NK-92 (cell line): ENCODE results near the gene ETV3L.
"Not testable (repeated sequence)": the region's sequence is repeated elsewhere in the genome, so short reads cannot be mapped to it uniquely, and the experiment has no call there.

ENCODE experiments used
- DNase-seq: peaks from one replicate; lab custom pipeline; 2025; ENCODE audit not compliant: unreplicated experiment; lab: John Stamatoyannopoulos, UW

Gene ETV3L

GRCh38 chr1:157084720-157085119 lies 14.9 kb downstream of the ETV3L start:
- DNase-seq, result no peak

GRCh38 chr1:157081707-157082106 lies 17.9 kb downstream of the ETV3L start:
- DNase-seq, result no peak

DNA sequence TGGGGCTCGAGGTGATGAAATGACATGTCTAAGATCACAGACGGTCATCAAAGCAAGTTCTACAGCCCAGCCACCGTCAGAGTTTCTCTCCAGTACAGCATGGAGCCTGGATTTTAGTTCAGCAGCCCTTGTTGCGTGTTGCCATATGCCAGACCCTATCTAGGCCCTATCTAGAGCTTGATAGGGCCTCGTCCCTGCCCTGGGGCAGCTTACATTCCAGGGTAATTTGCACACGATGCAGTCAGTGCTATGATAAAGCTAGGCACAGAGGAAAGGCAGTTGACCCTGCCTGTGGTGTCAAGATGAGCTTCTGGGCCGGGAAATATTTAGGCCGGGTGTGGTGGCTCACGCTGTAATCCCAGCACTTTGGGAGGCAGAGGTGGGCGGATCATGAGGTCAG lies 18.9 kb downstream of the ETV3L start:
- no peak for DNase-seq

- no peak for DNase-seq
Measured at GRCh38 chr1:157077394-157077793, 22.2 kb downstream of the ETV3L start.

- no peak for DNase-seq
Measured at GRCh38 chr1:157073944-157074685, 25.5 kb downstream of the ETV3L start.

DNA sequence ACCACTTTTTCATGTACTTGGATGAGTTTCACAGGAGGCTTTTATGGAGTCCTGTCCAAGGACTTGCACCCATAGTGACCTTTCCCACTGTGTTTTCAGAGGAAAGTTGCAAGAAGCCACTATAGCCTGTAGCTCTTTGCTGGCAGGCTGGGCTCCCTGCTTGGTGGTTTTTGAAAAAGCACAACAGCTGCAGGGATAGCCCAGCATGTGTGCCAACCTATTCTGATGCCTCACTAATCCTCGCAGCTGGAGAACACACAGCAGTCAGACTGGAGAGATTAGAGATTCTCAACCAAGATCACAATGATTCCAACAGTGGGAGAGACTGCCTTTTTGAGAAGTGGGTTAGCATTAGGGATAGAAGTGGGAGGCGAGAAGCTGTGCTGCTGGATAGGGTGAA lies 30.0 kb downstream of the ETV3L start:
- no peak for DNase-seq

DNA sequence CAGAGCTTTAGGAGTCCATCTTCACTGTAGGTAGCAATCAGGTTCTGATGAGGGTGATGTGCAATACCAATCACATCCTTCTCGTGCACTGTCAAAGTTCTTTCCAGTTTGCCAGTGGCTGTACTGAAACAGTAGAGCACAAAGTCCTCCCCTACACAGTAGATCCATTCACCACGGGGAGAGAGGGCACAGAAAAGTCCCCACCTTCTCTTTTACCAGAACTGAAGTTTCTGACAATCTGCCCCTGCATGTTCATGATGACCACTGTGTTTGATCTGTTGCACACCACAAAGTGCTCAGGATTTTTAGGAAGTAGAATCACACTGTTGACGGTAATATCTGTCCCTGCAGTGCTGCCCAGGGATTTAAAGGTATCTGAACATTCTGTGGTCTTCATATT lies 40.4 kb downstream of the ETV3L start:
- not testable (repeated sequence) for DNase-seq

- DNase-seq, result no peak
Measured at GRCh38 chr1:157056269-157056668, 43.3 kb downstream of the ETV3L start.

DNA sequence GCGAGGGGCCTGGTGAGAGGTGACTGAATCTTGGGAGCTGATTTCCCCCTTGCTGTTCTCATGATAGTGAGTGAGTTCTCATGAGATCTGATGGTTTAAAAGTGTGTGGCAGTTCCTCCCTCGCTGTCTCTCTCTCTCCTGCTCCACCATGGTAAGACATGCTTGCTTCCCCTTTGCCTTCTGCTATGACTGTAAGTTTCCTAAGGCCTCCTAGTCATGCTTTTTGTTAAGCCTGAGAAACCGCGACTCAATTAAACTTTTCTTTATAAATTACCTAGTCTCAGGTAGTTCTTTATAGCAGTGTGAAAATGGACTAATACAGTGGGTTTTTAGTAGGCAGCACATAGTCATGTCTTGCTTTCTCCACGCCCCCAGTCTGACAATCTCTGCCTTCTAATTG lies 43.9 kb downstream of the ETV3L start:
- DNase-seq, result not testable (repeated sequence)

DNA sequence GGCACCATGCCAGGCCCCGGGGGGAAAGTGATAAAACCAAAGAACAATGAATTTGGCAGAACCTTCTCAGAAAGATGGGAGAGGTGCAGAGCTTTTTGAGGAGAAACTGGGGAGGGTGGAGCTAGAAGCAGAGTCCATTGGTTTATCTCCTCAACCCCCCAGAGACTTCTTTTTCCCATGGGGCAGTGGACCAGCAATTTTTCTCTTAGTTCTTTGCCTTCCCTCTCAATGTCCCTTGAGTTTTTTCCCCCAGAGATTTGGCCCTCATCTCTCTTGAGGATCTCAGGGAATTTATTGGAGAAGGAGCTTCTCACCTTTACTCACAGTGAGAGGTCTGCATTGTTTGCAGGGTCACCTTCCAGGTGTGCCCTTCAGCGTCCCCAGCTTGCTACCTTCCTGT lies 48.8 kb downstream of the ETV3L start:
- DNase-seq, result no peak

DNA sequence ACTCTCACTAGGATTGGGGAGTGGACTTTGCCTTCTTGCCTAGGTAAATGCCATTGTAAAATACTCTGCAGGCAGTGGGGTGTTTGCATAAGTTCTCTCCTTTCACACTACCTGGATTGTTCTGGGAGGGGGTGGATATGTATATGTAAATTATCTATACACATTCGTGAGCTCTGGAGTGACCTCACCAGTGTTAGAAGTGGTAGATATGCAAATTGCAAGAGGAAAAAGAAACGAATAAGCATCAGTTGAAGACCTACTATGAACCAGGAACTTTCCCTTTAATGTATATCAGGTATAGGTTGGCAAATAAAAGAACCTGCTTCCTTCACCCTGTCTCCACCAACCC lies 52.6 kb downstream of the ETV3L start:
- DNase-seq, result no peak

DNA sequence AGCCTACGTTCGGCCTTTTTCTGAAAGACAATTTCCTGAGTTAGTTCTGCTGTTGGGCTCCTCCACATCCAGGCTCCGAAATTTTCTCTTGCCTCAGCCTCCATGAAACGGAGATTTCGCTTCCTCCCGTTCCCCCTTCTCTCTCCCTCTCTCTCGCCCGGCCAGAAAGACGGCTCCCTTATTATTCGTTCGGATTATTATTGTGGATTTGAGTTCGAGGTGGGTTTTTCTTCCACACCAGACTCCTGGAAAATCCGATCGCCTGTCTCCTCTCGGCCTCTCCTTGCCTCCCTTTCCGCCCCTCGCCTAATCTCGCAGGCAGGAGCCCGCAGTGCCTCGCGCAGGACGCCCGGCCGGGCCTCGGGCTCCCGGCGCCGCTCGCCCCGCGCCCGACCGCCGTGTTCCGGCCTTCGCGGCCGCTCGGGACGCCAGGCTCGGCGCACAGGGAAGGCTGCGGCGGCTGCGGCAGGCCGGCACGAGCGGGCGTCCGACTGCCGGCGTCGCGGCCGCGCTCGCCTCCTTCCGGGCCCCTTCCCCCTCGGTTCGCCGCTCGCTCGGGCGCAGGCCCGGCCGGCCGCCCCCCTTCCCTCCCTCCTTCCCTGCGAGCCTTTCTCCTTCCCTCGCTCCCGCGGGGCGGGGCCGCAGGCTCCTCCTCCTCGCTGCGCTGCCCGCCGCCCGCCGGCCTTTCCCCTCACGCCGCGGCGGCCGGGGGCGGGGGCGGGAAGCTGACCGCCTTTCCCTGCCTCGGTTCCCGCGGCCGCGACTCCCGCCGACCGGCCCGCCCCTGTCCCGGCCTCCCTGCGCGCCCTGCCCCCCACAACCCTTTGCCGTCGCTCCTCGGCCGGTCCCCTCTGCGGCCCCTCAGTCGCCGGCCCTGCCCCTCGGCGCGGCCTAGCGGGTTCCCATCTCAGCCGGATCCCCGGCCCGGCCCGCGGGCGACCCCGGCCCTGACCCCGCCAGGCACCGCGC lies 54.1 kb downstream of the ETV3L start, which contains the start of gene ARHGEF11:
ARHGEF11 (minus strand) TSS at position 493 of the 969 bp plus-strand sequence. CDS start 1,412 bp downstream, outside the sequence.
- no peak for DNase-seq

- DNase-seq, result no peak
Measured at GRCh38 chr1:157044326-157044725, 55.3 kb downstream of the ETV3L start.

- DNase-seq, result no peak
Measured at GRCh38 chr1:157043685-157044084, 55.9 kb downstream of the ETV3L start.

- DNase-seq, result no peak
Measured at GRCh38 chr1:157042846-157043245, 56.8 kb downstream of the ETV3L start.
